ENCODE results near the gene HPSE2. TPM values are rescaled to one million over a fixed set of nuclear protein-coding genes. Genes with fewer than 3 reads are reported as not detected.

The HPSE2 gene
- total and polyA plus RNA-seq, 2 of the 13 experiments (the other 11 are each of a cell fraction or from before 2014, with no cell fraction given), result 0.01 TPM; not detected in 1

GRCh38 chr10:98980353-98980752 lies 255.3 kb downstream of the HPSE2 start (continued):
- no peak for TF ChIP-seq PAXIP1 (CRISPR knock-in tag; conservative IDR thresholded peaks at IDR 0.05)
- TF ChIP-seq ZNF12 (CRISPR knock-in tag; IDR thresholded peaks at IDR 0.05), result no peak
- TF ChIP-seq TRIM24 (CRISPR knock-in tag; IDR thresholded peaks at IDR 0.05), result no peak
- TF ChIP-seq E2F1 (CRISPR knock-in tag; IDR thresholded peaks at IDR 0.05), result no peak
- TF ChIP-seq PRDM4 (CRISPR knock-in tag; IDR thresholded peaks at IDR 0.05; ENCODE audit: borderline replicate concordance), result no peak
- TF ChIP-seq THAP11 (CRISPR knock-in tag; IDR thresholded peaks at IDR 0.05), result no peak
- TF ChIP-seq MTF1 (CRISPR knock-in tag; IDR thresholded peaks at IDR 0.05), result no peak
- TF ChIP-seq ZBTB40 (IDR thresholded peaks at IDR 0.05), result no peak
- TF ChIP-seq ZBTB40 (CRISPR knock-in tag; IDR thresholded peaks at IDR 0.05), result no peak
- TF ChIP-seq ZZZ3 (CRISPR knock-in tag; IDR thresholded peaks at IDR 0.05; ENCODE audit: borderline replicate concordance), result no peak
